Measurements from ENCODE around the gene PPP1R7.
"Not testable (repeated sequence)": the region's sequence is repeated elsewhere in the genome, so short reads cannot be mapped to it uniquely, and the experiment has no call there.

The PPP1R7 gene

DNA sequence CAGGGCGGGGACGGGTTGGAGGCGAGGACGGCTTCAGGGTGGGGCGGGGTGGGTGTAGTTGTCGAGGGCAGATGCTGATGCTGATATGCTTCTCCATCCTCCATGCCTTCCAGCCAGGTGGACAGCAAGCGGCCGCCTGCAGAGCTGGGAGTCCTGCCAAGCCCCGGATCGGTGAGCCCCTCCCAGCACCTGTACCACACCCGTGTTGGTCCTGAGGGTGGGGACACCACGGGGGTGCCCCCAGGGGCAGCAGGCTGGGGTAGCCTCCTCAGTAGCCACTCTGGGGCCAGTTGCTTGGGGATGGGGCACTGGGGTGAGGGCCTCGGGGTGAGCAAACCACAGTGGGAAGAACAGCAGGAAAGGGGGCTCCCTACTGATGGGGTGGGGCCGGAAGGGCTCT lies 40.8 kb downstream of the PPP1R7 start:
- TF ChIP-seq, protein P1, sequence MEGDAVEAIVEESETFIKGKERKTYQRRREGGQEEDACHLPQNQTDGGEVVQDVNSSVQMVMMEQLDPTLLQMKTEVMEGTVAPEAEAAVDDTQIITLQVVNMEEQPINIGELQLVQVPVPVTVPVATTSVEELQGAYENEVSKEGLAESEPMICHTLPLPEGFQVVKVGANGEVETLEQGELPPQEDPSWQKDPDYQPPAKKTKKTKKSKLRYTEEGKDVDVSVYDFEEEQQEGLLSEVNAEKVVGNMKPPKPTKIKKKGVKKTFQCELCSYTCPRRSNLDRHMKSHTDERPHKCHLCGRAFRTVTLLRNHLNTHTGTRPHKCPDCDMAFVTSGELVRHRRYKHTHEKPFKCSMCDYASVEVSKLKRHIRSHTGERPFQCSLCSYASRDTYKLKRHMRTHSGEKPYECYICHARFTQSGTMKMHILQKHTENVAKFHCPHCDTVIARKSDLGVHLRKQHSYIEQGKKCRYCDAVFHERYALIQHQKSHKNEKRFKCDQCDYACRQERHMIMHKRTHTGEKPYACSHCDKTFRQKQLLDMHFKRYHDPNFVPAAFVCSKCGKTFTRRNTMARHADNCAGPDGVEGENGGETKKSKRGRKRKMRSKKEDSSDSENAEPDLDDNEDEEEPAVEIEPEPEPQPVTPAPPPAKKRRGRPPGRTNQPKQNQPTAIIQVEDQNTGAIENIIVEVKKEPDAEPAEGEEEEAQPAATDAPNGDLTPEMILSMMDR (IDR thresholded peaks at IDR 0.05; ENCODE audit: borderline replicate concordance, insufficient read depth, low read depth, low read length): no peak
- no peak overlapping the region for H3K4me3 ChIP-seq (ENCODE audit: low read depth, low read length)

DNA sequence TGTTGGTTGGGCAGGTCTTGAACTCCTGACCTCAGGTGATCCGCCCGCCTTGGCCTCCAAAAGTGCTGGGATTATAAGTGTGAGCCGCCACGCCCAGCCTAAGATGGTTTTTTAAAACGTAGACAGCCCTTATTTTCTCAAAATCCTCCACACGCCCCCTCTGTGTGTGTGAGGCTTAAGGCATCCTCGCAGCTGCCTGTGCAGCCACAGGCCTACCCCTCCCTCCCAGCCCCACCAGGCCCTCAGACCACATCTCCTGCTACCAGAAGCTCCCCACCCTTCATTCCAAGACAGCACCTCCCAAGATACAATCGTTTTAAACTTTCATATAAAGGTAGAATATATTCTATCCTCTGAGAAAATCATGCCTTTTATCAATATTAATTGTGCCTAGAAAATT lies 43.0 kb downstream of the PPP1R7 start:
- no peak overlapping the region for H3K4me3 ChIP-seq (ENCODE audit: low read depth, low read length)
- TF ChIP-seq, protein P1 (IDR thresholded peaks at IDR 0.05; ENCODE audit: borderline replicate concordance, insufficient read depth, low read depth, low read length): no peak

DNA sequence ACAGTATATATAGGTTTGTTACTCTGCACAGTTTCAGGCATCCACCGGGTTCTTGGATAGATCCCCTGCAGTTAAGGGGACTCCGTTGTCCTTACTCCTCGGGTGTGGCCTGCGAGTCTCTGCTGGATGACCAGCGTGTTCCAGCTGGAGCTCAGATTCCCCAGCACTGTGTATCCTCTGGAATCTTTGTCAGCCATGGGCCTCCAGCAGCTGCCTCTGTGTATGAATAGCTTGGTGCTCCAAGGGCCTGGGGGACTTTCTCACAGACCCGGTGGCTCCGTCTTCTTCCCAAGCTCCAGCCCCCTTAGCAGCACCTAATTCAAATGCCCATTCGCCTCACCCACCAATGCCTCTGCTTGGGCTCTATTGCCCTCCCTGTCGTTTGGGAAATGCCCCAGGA lies 44.5 kb downstream of the PPP1R7 start:
- TF ChIP-seq, protein P1 (IDR thresholded peaks at IDR 0.05; ENCODE audit: borderline replicate concordance, insufficient read depth, low read depth, low read length): no peak
- no peak overlapping the region for H3K4me3 ChIP-seq (ENCODE audit: low read depth, low read length)

DNA sequence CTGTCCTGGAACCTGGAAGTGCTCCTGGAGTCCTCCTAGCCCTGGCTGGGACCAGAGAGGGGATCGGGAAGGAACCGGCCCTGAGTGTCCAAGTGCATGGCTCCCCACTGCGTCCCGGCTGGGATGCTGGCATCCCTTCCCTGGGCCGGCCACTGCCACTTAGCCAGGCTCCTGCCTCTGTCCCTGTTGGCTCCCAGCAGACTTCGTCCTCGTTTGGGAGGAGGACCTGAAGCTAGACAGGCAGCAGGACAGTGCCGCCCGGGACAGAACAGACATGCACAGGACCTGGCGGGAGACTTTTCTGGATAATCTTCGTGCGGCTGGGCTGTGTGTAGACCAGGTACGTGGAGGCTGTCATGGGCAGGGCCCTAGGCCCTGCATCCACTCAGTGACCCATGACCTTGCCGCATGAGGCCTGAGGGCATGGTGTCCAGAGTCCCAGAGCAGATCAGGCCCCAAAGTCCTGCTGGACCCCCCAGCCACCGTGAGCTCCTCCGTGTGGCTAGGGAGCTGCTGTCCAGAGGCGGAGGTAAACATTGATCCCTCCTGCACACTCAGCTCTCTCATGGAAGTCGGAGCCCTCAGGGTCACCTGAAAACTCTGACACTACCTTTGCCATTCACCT lies 45.4 kb downstream of the PPP1R7 start:
- no peak overlapping the region for H3K4me3 ChIP-seq (ENCODE audit: low read depth, low read length)
- TF ChIP-seq, protein P1 (IDR thresholded peaks at IDR 0.05; ENCODE audit: borderline replicate concordance, insufficient read depth, low read depth, low read length): no peak

DNA sequence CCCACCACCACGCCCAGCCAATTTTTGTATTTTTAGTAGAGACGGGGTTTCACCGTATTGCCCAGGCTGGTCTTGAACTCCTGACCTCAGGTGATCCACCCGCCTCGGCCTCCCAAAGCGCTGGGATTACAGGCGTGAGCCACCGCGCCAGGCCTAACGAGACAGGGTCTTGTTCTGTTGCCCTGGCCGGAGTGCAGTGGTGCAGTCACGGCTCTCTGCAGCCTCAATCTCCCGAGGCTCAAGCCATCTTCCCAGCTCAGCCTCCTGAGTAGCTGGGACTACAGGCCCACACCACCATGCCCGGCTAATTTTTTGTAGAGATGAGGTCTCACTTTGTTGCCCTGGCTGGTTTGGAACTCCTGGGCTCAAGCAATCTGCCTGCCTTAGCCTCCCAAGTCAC lies 47.0 kb downstream of the PPP1R7 start:
- H3K4me3 ChIP-seq (ENCODE audit: low read depth, low read length): not testable (repeated sequence)

DNA sequence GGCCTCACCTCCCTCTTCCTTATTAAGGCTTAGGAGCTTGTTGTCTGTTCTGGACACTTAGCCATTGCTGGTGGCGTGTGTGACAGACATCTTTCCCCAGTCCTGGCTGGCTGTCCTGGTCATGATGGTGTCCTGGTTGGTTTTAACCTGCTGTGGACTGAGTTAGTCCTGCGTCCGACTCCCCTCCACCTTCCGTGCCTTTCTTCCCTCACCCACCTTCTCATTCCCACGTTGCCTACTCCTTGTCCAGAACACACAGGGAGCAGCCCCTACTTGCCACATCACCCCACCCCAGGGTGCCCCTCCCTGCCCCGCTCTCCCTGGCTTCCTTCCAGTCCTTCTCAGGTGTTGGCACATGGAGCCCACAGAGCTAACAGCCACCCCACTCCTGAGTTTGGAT lies 47.7 kb downstream of the PPP1R7 start:
- TF ChIP-seq, protein P1 (IDR thresholded peaks at IDR 0.05; ENCODE audit: borderline replicate concordance, insufficient read depth, low read depth, low read length): no peak
- no peak overlapping the region for H3K4me3 ChIP-seq (ENCODE audit: low read depth, low read length)

DNA sequence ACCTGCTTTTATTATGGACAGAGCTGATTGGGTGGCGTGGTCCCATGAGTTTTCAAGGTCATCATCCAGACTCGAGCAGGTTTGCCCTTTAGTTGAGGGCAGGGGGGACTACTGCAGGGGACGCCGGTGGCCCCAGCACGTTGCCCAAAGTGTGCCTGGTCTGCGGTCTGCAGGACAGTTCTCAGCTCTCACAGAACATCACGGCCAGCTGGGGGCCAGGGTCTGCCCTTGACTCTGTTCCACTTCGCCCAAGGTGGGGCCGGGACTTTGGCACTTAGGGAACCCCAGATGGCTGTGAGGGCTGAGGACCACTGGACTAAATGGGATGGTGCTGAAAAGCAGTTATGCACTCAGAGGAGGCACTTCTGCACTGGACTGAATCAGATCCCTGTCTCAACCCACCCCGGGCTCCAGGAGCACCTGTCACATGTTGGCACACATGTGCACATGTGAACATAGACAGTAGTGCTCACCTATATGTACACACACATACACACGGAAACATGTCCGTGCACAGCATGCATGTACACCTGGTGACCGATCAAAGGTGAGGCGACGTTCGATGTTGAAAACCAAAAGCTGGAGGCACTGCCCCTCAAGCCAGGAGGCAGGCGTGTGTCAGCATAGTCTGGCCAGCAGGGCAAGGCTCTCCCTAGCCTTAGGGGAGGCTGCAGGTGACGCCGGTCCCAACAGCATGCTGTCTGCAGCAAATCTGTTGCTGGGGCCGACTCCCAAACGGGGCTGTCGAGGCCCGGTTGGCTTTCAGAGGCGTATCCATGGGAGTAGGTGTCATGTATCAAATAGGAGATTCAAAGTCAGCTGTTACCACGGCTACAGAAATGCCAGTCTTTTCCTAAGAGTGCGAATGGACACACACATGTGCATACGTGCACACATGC lies 48.4 kb downstream of the PPP1R7 start:
- no peak overlapping the region for H3K4me3 ChIP-seq (ENCODE audit: low read depth, low read length)
- TF ChIP-seq, protein P1 (IDR thresholded peaks at IDR 0.05; ENCODE audit: borderline replicate concordance, insufficient read depth, low read depth, low read length): no peak
